CD4-positive, alpha-beta T cell treated with Interleukin-17A for 1 hour (primary cell): ENCODE results near the gene MRPL23.

Experiments
- DNase-seq: peaks from one replicate; pipeline ENCODE4 v3.0.0-alpha.2; 2020

MRPL23 gene

GRCh38 chr11:1921574-1922141 lies 25.5 kb upstream of the MRPL23 start:
- no peak for DNase-seq

- DNase-seq, result no peak
Measured at GRCh38 chr11:1922481-1923081, 24.6 kb upstream of the MRPL23 start.

DNA sequence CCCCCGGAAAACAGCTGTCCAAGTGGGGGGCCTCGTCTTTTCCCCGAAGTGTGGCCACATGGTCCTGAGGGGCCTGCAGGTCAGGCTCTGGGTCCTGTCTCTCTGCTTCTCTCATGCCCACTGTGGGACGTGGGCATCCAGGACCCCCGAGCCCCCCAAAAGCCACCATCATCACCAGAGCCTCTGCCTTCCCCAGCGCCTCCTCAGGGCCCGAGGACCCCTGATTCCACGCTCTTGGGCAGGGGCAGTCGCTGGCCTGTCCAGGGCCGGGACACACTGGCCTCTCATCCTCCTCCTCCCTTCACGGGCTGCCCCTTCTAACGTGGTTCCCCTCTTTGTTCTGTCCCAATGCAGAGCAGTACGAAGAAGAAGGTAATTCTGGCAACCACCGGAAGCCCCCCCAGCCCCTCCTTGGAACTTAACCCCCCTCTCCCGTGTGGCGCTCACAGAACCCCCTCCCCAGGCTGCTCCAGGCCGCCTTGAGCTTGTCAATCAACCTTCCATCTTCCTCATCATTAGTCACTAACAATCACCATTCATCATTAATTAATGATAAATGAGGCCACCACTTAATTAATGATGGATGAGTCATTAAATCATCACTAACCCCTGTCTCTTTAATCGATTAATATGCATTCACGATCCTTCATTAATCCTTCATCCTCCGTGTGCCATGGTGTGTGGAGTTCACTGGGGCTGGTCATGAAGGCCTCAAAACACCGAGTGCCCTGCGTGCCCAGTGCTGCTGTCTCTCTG lies 23.8 kb upstream of the MRPL23 start:
- no peak for DNase-seq

DNA sequence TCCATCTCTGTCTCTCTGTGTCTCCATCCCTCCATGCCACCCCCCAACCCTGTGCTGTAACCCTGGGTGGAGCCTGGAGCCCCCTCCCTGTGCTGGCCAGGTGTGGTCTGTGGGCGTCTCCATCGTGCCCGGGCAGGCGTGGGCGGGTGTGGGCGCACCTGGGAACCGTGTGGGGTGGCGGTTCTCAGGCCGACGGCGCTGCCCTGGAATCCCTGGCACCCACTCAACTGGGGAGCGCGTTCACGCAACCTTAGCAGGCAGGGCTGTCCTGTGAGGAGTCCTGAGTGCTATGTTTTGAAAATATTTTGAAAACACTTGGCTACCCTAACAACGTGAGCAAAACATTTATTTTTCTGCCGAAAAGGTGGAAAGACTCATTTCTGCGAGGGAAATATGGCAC lies 23.0 kb upstream of the MRPL23 start:
- no peak for DNase-seq

DNA sequence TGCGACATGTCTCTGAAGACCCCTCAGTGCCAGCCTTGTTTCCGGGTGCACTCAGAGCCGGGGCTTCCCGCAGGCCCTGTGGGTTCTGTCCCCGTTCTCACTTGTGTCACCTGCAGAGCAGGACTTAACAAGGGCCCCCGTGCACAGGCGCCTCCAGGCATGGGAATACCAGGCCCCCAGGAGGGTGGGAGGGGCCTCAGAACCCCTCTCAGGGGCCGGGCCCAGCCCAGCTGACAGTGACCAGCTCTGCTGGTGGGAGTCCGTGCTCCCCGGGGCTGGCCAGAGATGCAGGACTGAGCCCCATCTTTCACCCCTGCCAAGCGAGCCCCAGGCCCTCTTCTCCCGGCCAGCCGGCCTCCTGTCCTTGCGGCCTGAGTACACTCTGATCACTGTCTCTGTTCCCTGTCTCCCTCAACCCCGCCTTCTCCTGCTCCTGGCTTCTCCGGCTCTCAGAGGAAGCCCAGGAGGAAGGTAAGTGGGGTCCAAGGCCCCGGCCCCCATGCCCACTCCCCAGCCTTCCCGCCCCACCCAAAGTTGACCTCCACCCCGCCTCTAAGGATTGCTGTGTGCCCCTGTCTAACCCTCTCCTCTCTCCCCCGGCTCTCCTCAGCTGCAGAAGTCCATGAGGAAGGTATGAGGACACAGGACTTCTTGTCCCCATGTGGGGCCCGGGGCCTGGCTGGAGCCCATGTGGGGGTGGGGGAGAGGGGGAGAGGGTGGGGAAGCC lies 22.3 kb upstream of the MRPL23 start:
- DNase-seq, result no peak

DNA sequence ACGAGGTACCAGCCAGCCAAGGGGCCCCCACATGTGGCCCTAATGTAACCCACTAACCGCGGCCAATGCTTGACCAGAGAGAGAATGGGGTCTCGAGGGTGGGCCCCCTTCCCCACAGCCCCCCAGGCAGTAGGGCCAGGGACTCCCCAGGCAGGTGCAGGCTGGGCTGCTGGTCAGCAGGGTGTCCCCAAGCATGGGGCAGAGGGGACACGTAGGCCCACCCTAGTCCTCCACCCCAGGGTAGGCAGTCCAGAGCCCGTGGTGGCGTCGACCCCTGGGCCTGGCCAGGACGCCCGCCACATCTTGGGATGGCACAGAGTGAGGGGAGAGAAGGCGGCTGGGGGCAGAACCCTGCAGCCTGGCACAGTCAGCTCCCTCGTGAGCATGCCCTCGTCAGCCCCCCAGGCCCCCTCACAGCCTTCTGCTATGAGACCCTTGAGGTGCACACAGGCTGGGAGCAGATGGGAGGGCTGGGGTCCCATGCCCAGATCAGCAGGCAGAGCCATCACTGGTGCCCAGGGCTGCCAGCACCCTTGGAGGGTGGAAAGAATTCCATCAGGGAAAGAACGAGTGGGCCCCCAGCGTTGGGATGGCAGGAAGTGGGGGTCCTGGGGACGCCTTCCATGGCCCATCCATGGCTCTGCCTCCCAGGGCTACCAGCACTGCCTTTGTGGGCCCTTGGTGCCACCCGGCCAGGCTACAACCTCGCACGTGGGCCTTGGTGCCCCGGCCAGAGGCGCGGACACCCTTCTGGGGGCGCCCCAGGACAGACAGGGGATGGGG lies 21.6 kb upstream of the MRPL23 start:
- no peak for DNase-seq

DNA sequence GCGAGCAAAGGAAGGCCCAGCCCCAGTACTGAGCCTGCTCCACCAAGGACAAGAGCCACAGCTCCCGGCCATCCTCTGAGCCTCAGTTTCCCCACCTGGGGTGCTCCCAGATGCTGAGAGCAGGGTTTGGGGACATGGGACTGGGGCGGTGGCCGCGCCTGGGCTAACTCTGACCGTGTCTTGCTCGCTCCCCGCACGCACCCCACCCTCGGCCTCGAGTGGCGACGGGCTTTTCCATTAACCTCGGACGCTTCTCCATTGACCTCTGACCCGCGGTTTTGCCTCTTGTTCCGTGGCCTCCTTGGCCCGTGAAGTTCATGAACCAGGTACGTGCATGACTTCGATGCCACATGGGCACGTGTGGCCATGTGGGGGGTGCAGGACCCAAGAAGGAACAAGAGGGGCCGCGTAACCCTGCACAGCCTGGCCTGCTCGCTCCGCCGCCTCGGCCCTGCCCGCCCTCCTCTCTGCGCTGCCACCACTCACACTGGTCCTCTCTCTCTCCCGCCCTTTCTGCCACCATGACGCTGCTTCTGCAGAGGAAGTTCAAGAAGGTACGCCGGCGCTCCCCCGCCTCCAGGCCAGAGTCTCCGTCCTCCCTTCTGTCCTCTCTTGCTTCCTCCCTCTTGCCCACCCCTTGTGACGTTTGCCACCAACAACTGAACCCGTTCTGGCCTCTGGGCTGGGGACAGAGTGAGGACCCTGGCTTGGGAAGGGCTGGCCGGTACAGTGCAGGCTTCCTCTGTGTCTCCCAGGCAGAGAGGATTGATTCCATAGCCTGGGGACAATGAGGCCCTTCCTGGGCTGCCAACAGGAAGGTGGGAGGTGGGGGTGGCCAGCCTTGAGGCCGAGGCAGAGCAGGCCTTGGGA lies 20.7 kb upstream of the MRPL23 start:
- no peak for DNase-seq

GRCh38 chr11:1927026-1927847 lies 19.9 kb upstream of the MRPL23 start:
- no peak for DNase-seq

DNA sequence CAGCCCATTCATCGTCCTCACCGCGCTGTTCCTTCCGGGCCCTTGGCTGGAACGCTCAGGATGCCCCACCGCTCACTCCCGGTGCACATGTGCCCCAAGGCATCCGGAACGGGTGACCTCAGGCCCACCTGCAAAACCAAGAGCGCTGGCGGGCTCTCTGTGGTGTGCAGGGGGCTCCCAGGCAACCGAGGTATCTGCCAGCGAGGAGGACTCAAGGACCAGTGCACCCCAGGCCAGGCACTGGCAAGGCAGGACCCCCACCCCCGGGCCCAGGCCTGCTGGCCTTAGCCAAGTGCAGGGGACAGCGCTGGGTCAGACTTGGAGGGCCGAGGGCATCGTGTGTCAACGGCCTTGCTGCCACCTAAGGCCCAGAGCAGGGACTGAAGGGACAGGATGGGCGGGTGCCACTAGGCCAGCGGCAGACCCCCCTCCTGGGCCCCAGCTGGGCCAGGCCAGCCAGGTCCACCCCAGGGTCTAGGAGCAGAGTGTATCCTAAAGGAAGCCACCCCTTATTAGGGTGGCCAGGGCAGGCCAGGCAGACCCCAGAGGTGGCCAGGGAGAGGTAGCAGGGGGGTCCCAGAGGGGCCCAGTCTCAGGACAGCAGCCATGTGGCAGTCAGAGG lies 19.2 kb upstream of the MRPL23 start:
- DNase-seq, result no peak

DNA sequence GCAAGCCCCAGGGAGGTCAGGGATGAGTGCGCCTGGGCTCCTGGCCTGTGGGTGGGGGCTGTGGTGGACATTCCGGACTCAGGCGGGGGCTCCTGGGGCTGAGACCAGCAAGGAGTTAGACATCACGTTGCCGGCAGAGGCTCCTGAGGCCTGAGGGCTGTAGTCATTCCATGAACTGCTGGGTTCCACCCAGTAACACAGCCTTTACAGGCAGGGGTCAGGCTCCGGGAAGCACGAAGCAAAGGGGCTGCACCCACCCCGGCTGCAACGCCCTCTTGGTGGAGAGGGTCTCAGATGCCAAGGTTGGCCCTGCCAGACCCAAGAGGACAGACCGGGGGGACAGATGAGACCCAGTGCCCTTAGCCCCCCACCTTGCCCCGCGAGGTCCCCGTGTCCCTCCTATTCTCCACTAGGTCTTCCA lies 18.7 kb upstream of the MRPL23 start:
- no peak for DNase-seq

DNA sequence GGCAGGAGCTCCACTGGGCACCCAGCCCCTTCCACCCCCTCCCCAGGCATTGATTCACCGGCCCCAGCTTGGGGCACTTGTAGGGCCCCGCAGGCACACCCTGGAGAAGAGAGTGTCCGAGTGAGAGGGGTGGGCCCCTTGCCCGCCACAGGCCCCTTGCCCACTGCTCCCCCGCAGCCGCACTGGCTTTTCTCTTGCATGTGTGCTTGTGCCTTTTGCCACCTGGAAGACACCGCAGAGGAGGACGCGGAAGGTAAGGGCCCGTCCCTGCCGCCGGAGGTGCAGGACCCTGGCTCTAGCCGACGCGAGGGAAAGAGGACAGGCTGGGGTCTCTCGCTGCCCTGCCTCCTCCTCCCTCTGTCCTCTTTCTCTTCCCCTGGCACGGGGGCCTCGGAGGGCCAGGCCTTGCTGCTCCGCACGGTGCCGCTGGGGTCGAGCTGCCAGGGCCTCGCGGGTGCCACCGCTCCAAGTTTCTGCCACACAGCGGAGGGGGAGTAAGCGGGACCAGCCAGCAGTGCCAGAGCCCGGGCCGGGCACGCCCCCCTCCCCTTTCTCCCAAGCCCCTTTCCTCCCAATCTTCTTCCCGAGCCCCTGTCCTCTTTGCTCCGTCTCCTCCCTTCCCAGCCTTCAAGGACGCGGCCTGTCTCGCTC lies 18.1 kb upstream of the MRPL23 start:
- DNase-seq, result no peak

DNA sequence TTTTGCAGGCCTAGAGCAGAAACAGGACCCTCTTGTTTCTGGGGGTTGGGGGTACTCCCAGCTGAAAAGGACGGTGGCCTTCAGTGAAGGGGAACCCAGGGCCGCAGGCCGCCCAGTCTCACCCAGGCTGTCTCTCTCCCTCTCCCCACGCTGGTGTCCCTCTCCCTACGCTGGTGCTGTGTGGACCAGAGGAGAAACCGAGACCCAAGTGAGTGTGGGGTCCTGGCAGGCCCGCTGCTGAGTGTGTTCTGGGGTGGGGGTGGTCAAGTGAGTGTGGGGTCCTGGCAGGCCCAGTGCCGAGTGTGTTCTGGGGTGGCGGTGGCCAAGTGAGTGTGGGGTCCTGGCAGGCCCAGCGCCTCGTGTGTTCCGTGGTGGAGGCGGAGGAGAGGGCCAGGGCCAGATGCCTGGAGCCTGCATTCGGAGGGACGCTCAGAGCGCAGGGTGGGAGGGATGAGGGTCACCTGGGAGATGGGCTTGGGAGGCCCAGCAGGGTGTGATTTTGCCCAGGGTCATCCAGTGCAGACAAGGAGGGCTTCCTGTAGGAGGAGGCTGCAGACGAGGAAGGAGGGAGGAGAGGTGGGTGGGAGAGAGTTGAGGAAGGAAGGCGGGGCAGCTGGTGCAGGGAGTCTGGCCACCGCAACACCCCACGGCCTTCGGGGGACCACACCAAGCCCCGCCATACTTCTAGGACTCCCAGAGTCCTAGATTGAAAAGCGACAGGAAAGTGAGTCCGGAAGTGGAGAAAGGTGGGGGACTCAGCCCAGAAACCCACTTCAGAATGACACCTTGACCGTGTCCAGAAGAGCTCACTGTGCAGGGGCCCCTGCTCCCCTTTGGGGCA lies 17.3 kb upstream of the MRPL23 start:
- no peak for DNase-seq

DNA sequence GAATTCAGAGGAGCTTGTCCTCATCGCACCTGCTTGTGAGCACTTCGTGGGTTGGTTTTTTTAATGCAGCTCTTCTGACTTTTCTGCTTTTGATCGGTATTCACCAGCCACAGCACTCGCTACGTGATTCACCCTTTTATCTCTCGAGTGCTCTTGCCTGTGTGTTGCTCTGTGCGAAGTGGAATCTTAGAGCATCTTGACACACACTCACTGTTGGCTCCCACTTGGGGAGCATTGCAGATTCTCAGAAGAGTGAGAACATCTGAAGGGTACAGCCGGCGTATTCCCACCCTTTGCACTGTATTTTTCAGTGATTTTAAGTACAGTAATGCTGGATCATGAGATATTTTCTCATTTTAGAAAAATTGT lies 16.7 kb upstream of the MRPL23 start:
- DNase-seq, result no peak

GRCh38 chr11:1931341-1932104 lies 15.6 kb upstream of the MRPL23 start:
- no peak for DNase-seq

GRCh38 chr11:1932105-1932480 lies 15.0 kb upstream of the MRPL23 start:
- no peak for DNase-seq

- DNase-seq, result no peak
Measured at GRCh38 chr11:1932681-1933080, 14.5 kb upstream of the MRPL23 start.

- no peak for DNase-seq
Measured at GRCh38 chr11:1933416-1934334, 13.5 kb upstream of the MRPL23 start.
